SK-N-SH (cell line): Measurements from ENCODE around the gene PRMT5. TPM values are rescaled to one million over a fixed set of nuclear protein-coding genes. Genes with fewer than 3 reads are reported as not detected.

Experiments used
- CTCF ChIA-PET: fragments of 300-600, 350-600 bp; formaldehyde crosslinking; extraction: SDS; loops from one replicate; lab custom pipeline; 2021; lab: Yijun Ruan, JAX
- POLR2A ChIA-PET: fragments of 350-600 bp; sonication (Branson Sonifier 250); formaldehyde crosslinking; extraction: SDS; loops from one replicate; lab custom pipeline; 2020; ENCODE audit warnings: antibody characterized with exemption, inconsistent platforms; lab: Yijun Ruan, JAX
- DNase-seq: peaks from one replicate; pipeline ENCODE4 v3.0.0; 2012
- H2AFZ ChIP-seq: fragments of 200-600 bp; sonication (generic); 2 replicates; pipeline ENCODE4 v1.8.1; 2016; ENCODE audit warnings: antibody characterized with exemption, mild to moderate bottlenecking, low read depth
- H3F3A ChIP-seq: fragments of 200-600 bp; sonication (generic); replicated peaks from 2 replicates; pipeline ENCODE3; 2016; ENCODE audit warnings: antibody characterized with exemption, mild to moderate bottlenecking; ENCODE audit not compliant: insufficient read depth
- H3K27ac ChIP-seq, 2 experiments: fragments of 200-500 bp in 1 of 2; fragments of 200-600 bp in 1 of 2; sonication (Bioruptor generic) in 1 of 2; sonication (generic), shearing (Covaris generic) in 1 of 2; 2 replicates each; pipeline versions ENCODE4 v1.5.1 to v1.6.1; 2014 to 2016; ENCODE audit warnings: low read depth in 2 of 2, inconsistent platforms in 1 of 2, low read length in 1 of 2, mild to moderate bottlenecking in 1 of 2, mixed read lengths in 1 of 2
- H3K27me3 ChIP-seq: fragments of 200-600 bp; sonication (generic), shearing (Covaris generic); 2 replicates; pipeline ENCODE4 v1.6.1; 2016; ENCODE audit warnings: mixed run types; ENCODE audit not compliant: insufficient read depth
- H3K36me3 ChIP-seq, 2 experiments: fragments of 200-500 bp in 1 of 2; fragments of 200-600 bp in 1 of 2; sonication (Bioruptor generic) in 1 of 2; sonication (generic) in 1 of 2; replicated peaks in 1 of 2; 2 replicates each; pipeline versions ENCODE3 to v1.5.1; 2014 to 2016; ENCODE audit warnings: low read length in 1 of 2, mild to moderate bottlenecking in 1 of 2; ENCODE audit not compliant: insufficient read depth in 2 of 2, control insufficient read depth in 1 of 2
- H3K4me1 ChIP-seq, 2 experiments: fragments of 200-500 bp in 1 of 2; fragments of 200-600 bp in 1 of 2; sonication (Bioruptor generic) in 1 of 2; sonication (generic), shearing (Covaris generic) in 1 of 2; 2 replicates each; pipeline versions ENCODE4 v1.5.1 to v1.6.1; 2014 to 2016; ENCODE audit warnings: low read depth in 1 of 2, low read length in 1 of 2, mixed run types in 1 of 2; ENCODE audit not compliant: insufficient read depth in 2 of 2, control insufficient read depth in 1 of 2
- H3K4me2 ChIP-seq: fragments of 200-600 bp; sonication (generic), shearing (Covaris generic); 2 replicates; pipeline ENCODE4 v1.6.1; 2017; ENCODE audit warnings: mixed run types
- H3K4me3 ChIP-seq, 2 experiments: fragments of 200-500 bp in 1 of 2; fragments of 200-600 bp in 1 of 2; sonication (Bioruptor generic) in 1 of 2; sonication (generic), shearing (Covaris generic) in 1 of 2; 2 replicates each; pipeline versions ENCODE4 v1.5.1 to v1.8.1; 2014 to 2016; ENCODE audit warnings: low read depth in 2 of 2, inconsistent platforms in 1 of 2, low read length in 1 of 2, mild to moderate bottlenecking in 1 of 2, mixed read lengths in 1 of 2, moderate library complexity in 1 of 2
- H3K79me2 ChIP-seq: fragments of 200-600 bp; sonication (generic); 2 replicates; pipeline ENCODE4 v1.8.1; 2017; ENCODE audit warnings: mild to moderate bottlenecking; ENCODE audit not compliant: insufficient read depth
- H3K9ac ChIP-seq: fragments of 200-600 bp; sonication (generic); 2 replicates; pipeline ENCODE4 v1.6.1; 2017; ENCODE audit warnings: mixed run types
- H3K9me2 ChIP-seq: fragments of 200-600 bp; sonication (generic); 2 replicates; pipeline ENCODE4 v1.6.1; 2017; ENCODE audit warnings: mixed run types
- H3K9me3 ChIP-seq: fragments of 200-600 bp; sonication (generic); 2 replicates; pipeline ENCODE4 v1.6.1; 2017; ENCODE audit warnings: mixed run types, mild to moderate bottlenecking, moderate library complexity
- H4K20me1 ChIP-seq: fragments of 200-600 bp; sonication (generic); 2 replicates; pipeline ENCODE4 v1.6.1; 2017; ENCODE audit warnings: mild to moderate bottlenecking, mixed run types; ENCODE audit not compliant: insufficient read depth
- CTCF ChIP-seq: fragments of 200-600 bp; sonication (generic); IDR thresholded peaks from 2 replicates; pipeline ENCODE4 v1.6.1; 2017; ENCODE audit warnings: antibody characterized with exemption, mild to moderate bottlenecking, moderate library complexity
- ELF1 ChIP-seq: IDR thresholded peaks from 2 replicates; pipeline ENCODE4 v1.4.0; 2012
- FOSL2 ChIP-seq: IDR thresholded peaks from 2 replicates; pipeline ENCODE4 v1.4.0; 2012; ENCODE audit warnings: low read depth, mild to moderate bottlenecking, moderate library complexity, borderline replicate concordance
- FOXJ3 ChIP-seq: sonication (generic); formaldehyde crosslinking; IDR thresholded peaks from 2 replicates; pipeline ENCODE4 v1.5.1; 2020; ENCODE audit warnings: mild to moderate bottlenecking, missing genetic modification reagents
- MXI1 ChIP-seq: IDR thresholded peaks from 2 replicates; pipeline ENCODE4 v1.6.1; 2012; ENCODE audit warnings: mild to moderate bottlenecking, low read depth, low read length, improper control_type of control experiment
- NFIC ChIP-seq: IDR thresholded peaks from 2 replicates; pipeline ENCODE4 v1.4.0; 2012; ENCODE audit warnings: borderline replicate concordance
- PBX3 ChIP-seq: IDR thresholded peaks from 2 replicates; pipeline ENCODE4; 2012
- RAD21 ChIP-seq: IDR thresholded peaks from 2 replicates; pipeline ENCODE4 v1.6.1; 2012; ENCODE audit warnings: mild to moderate bottlenecking, low read length
- RCOR1 ChIP-seq: fragments of 150-350 bp; IDR thresholded peaks from 2 replicates; pipeline ENCODE4 v1.6.1; 2017; ENCODE audit warnings: antibody characterized with exemption, low read length
- RFX5 ChIP-seq: IDR thresholded peaks from 2 replicates; pipeline ENCODE4 v1.6.1; 2012; ENCODE audit warnings: mild to moderate bottlenecking, improper control_type of control experiment, low read length
- SIN3A ChIP-seq: IDR thresholded peaks from 2 replicates; pipeline ENCODE4 v1.6.1; 2012; ENCODE audit warnings: low read depth, mild to moderate bottlenecking, low read length, moderate library complexity, borderline replicate concordance
- TCF12 ChIP-seq: IDR thresholded peaks from 2 replicates; pipeline ENCODE4 v1.4.0; 2012
- TEAD4 ChIP-seq: IDR thresholded peaks from 2 replicates; pipeline ENCODE4 v1.4.0; 2012; ENCODE audit warnings: mild to moderate bottlenecking, borderline replicate concordance; ENCODE audit not compliant: insufficient read depth
- USF1 ChIP-seq: IDR thresholded peaks from 2 replicates; pipeline ENCODE4 v1.4.0; 2012; ENCODE audit warnings: low read depth, borderline replicate concordance
- YY1 ChIP-seq: IDR thresholded peaks from 2 replicates; pipeline ENCODE4 v1.4.0; 2012; ENCODE audit warnings: low read depth, mild to moderate bottlenecking
- WGBS: methylation state at CpG from one replicate; pipeline ENCODE4 v1.1.6; 2017; ENCODE audit warnings: low lambda C conversion rate; 5-methylcytosine and 5-hydroxymethylcytosine counted together
- polyA plus RNA-seq, 3 experiments: library from polyadenylated mRNA; depleted of rRNA; stranded (reverse); fragments of >200 nt; gene quantifications; 2 replicates each; pipeline ENCODE4 v1.2.3, GENCODE V29; 2012

Gene PRMT5
- polyA plus RNA-seq, 1 of the 3 experiments (the other 2 are of a cell fraction), result 132 TPM

GRCh38 chr14:22906073-22906472, 23.1 kb downstream of the PRMT5 start:
- H3K4me1 ChIP-seq, result no peaks in the 10 kb centered on the region
- peaks cover 19% of the 10 kb centered on the region for H3K79me2 ChIP-seq
- POLR2A ChIA-PET, result interaction anchor here (1.3 kb wide), 1 partner anchor 35 kb away, joined by 3 read pairs; the partner anchor contains the start of gene LRP10
- no peak for DNase-seq
- H3F3A ChIP-seq, result peaks cover 6% of the 10 kb centered on the region
- H3K9me3 ChIP-seq, result no peaks in the 10 kb centered on the region
- no peaks in the 10 kb centered on the region for H3K9me2 ChIP-seq
- no peaks in the 10 kb centered on the region for H4K20me1 ChIP-seq
- H3K4me3 ChIP-seq, result no peak overlapping the region
- TF ChIP-seq PBX3 (no peak), USF1 (no peak), ELF1 (no peak), CTCF (no peak), YY1 (no peak)
- TF ChIP-seq, all 33 proteins: peak for 0
- Histone ChIP-seq H3K27ac (no peak overlapping the region), H2AFZ (no peak overlapping the region), H3K4me2 (no peak overlapping the region), H3K9ac (no peak overlapping the region), H3K27me3 (no peaks in the 10 kb centered on the region), H3K36me3 (peaks cover 58 to 63% of the 10 kb centered on the region in 2 experiments)
- CTCF ChIA-PET, result interaction anchor here (1.0 kb wide), 1 partner anchor 153 kb away, joined by 3 read pairs; no protein-coding TSS in a partner anchor
- 96% methylated on average over 20 of the region's 20 CpGs for WGBS

- Histone ChIP-seq H3K79me2 (peaks cover 14% of the 10 kb centered on the region), H3K9ac (no peak overlapping the region), H2AFZ (no peak overlapping the region)
- CTCF ChIA-PET, result interaction anchor here (1.0 kb wide), 1 partner anchor 154 kb away, joined by 3 read pairs; no protein-coding TSS in a partner anchor
- TF ChIP-seq MXI1, result no peak
- TF ChIP-seq FOXJ3 (CRISPR knock-in tag), result no peak
- TF ChIP-seq RAD21, result no peak
- TF ChIP-seq FOSL2, result no peak
- no peak for TF ChIP-seq NFIC
- no peak for TF ChIP-seq SIN3A
- TF ChIP-seq RFX5, result no peak
- no peak for TF ChIP-seq YY1
- TF ChIP-seq TEAD4, result no peak
- TF ChIP-seq RCOR1, result no peak
- TF ChIP-seq TCF12, result no peak
- TF ChIP-seq CTCF, result no peak
- TF ChIP-seq, all 33 proteins: peak for 0
- Histone ChIP-seq H3K4me3 (no peak overlapping the region), H3F3A (peaks cover 10% of the 10 kb centered on the region), H3K9me3 (no peaks in the 10 kb centered on the region), H3K4me1 (no peaks in the 10 kb centered on the region), H3K36me3 (peaks cover 58 to 65% of the 10 kb centered on the region in 2 experiments), H4K20me1 (no peaks in the 10 kb centered on the region), H3K9me2 (no peaks in the 10 kb centered on the region), H3K4me2 (no peak overlapping the region), H3K27me3 (no peaks in the 10 kb centered on the region), H3K27ac (no peak overlapping the region)
- 94% methylated on average over 4 of the region's 4 CpGs for WGBS
- POLR2A ChIA-PET, result interaction anchor here (1.3 kb wide), 1 partner anchor 34 kb away, joined by 3 read pairs; the partner anchor contains the start of gene LRP10
- no peak for DNase-seq
These were observed 23.5 kb downstream of the PRMT5 start for GRCh38 chr14:22905627-22906026.
